Choroid plexus epithelial cell (primary cell): ENCODE measurements around the gene USP35.
A peak's percentile ranks its signal among the peaks of the same experiment; 100 is the strongest.
"Not testable (repeated sequence)": the region's sequence is repeated elsewhere in the genome, so short reads cannot be mapped to it uniquely, and the experiment has no call there.

Experiments used
- DNase-seq: peaks from one replicate; pipeline ENCODE4 v3.0.0-alpha.2; 2010; ENCODE audit warnings: low read depth
- H3K4me3 ChIP-seq: 2 replicates; pipeline ENCODE4 v1.5.1; 2011; ENCODE audit warnings: low read depth, mild to moderate bottlenecking, control low read depth, low read length, moderate library complexity
- TF ChIP-seq, protein P1 (sequence below): conservative IDR thresholded peaks from 2 replicates; pipeline ENCODE4 v1.5.1; 2011; ENCODE audit warnings: low read depth, mild to moderate bottlenecking, control low read depth, inconsistent platforms, low read length, moderate library complexity

The USP35 gene

DNA sequence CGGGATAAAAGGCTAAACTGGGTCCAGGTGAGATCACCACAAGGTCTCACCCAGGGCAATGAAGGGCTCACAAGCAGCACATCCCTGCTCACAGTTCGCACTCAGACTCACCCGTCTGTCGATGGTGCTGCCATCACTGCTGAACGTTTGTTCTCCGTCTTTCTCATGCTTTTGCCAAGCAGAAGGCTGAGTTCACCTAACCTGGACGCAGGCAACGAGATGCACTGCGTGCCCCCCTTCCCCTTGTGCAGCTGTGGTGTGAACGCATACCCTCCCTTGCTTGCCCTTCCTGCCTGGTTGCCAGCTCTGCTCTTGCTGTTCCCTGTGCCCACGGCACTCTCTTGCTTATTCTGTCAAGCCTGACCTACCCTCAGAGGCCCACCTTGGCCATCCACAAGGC is 18.3 kb upstream of the USP35 start:
- no peak for DNase-seq
- no peak overlapping the region for H3K4me3 ChIP-seq
- TF ChIP-seq, protein P1, sequence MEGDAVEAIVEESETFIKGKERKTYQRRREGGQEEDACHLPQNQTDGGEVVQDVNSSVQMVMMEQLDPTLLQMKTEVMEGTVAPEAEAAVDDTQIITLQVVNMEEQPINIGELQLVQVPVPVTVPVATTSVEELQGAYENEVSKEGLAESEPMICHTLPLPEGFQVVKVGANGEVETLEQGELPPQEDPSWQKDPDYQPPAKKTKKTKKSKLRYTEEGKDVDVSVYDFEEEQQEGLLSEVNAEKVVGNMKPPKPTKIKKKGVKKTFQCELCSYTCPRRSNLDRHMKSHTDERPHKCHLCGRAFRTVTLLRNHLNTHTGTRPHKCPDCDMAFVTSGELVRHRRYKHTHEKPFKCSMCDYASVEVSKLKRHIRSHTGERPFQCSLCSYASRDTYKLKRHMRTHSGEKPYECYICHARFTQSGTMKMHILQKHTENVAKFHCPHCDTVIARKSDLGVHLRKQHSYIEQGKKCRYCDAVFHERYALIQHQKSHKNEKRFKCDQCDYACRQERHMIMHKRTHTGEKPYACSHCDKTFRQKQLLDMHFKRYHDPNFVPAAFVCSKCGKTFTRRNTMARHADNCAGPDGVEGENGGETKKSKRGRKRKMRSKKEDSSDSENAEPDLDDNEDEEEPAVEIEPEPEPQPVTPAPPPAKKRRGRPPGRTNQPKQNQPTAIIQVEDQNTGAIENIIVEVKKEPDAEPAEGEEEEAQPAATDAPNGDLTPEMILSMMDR: no peak

DNA sequence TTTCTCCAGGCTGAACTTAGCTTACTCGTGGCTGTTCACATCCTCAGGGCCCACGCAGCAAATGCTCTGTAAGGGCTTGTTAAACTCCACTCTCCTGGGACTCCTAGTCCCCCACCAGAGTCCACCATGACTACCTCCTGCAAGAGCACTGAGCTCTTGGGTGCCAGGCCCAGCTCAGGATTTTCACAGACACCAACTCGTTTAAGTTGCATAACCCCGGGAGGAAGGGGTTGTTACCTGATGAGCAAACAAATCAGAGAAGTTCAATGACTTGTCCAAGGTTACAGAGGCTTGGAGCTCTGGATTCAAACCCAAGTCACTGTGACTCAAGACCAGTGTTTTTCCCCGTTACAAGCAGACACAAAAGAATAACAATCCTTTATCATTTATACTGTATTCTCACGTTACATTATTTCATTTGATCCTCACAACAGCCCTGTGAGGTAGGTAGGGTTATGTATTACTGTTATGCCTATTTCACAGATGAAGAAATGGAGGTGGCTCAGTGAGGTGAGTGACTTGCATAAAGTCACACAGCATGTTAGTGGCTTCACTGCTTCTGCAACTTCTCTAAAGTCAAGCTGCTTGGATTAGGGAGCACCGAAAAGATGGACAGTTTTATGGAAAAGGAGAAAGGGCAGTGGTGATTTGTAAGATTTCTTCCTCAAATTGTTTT is 17.7 kb upstream of the USP35 start:
- no peak overlapping the region for H3K4me3 ChIP-seq
- TF ChIP-seq, protein P1: no peak
- peak; percentile 23 for DNase-seq

DNA sequence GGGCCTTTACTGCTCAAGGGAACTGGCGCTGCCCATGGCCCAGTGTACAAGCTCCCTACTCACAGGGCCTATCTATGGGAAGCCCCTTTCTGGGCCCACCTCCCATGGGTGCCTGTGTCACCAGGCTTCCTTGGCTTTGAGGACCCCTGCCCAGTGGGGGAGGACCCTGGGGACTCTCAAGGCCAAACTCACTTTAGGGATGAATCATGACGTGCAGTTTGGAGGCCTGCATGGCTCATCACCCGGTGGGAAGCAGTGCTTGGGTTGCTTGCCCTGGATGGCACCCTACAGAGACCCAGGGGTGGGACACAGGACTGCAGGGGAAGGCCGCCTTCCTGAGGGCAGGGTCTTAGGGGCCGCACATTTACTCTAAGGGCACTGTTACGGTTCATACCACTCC is 16.8 kb upstream of the USP35 start:
- TF ChIP-seq, protein P1: no peak
- DNase-seq: no peak
- H3K4me3 ChIP-seq: no peak overlapping the region

DNA sequence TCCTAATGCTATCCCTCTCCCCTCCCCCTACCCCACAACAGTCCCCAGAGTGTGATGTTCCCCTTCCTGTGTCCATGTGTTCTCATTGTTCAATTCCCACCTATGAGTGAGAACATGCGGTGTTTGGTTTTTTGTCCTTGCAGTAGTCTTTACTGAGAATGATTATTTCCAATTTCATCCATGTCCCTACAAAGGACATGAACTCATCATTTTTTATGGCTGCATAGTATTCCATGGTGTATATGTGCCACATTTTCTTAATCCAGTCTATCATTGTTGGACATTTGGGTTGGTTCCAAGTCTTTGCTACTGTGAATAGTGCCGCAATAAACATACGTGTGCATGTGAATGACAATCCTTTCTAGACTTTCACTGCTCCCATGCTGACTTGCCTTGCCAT is 12.9 kb upstream of the USP35 start:
- DNase-seq, H3K4me3 ChIP-seq: not testable (repeated sequence)

DNA sequence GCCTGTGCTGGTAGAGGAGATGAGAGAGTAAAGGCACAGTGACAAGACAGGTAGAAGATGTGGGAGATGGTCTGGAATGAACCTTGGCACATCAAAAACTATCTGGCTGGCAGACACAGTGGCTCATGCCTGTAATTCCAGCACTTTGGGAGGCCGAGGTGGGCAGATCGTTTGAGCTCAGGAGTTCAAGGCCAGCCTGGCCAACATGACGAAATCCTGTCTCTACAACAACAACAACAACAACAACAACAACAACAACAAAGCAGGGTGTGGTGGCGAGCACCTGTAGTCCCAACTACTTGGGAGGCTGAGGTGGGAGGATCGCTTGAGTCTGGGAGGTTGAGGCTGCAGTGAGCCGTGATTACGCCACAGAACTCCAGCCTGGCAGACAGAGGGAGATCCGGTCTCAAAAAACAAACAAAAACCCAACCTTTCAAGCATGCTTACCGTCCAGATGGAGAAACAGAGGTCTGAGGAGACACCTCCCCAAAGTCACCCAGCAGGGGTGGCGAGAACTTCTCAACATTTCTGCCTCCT is 12.0 kb upstream of the USP35 start:
- no peak overlapping the region for H3K4me3 ChIP-seq
- DNase-seq: no peak
- TF ChIP-seq, protein P1: no peak

DNA sequence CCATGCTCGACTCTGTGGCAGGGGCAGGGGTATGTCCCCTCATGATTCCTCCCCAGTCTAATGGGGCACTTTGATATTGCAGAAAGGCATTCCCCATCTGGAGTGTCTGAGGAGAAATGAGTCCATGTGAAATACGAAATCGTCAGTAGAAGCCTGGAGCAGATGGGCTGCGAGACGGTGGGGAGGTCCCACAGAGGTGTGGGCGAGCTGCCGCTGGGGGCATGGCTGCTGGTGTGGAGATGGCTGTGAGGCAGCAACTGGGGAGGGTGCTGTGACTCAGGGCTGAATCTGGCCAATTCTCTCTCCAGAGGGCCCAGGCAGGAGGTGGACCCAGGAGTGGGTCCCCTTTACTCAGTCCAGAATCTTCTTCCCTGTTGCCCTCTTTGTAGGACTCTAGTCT is 11.5 kb upstream of the USP35 start:
- no peak overlapping the region for H3K4me3 ChIP-seq
- DNase-seq: no peak
- TF ChIP-seq, protein P1: no peak

DNA sequence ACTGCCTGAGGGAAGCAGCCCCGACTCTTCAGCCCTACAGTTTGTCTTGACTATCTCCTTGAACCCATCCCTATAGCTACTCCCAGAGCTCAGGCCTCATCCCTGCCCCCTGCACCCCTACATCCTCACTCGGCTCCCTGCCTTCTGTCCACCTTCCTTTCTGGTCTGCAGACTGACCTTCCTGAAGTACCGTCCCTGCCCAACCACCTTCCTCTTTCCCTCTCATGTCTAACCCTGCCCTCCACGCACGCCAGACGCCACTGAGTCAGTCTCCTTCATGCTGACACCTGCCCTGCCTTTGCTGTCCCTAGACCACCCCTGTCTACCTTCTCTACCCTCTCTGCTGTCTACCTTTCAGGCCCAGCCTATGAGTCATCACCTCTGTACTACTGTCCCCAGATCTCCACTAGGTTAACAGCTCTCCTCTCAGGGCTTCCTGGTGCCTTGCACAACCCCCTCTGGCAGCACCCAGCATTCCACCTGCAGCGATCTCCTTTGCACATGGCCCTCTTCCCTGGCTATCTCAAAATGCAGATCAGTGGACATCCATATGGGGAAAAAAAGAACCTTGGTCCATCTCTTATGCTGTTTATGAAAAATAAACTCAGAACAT is 9.2 kb upstream of the USP35 start:
- DNase-seq: no peak
- H3K4me3 ChIP-seq: no peak overlapping the region
- TF ChIP-seq, protein P1: no peak
